ENCODE results near the gene CYP3A5. TPM values are rescaled to one million over a fixed set of nuclear protein-coding genes. Genes with fewer than 3 reads are reported as not detected.

Gene CYP3A5
- total and polyA plus RNA-seq, 9 of the 15 experiments (the other 6 are each of a cell fraction or from before 2014, with no cell fraction given) = 0.73 to 2.8 (median 1.5) TPM

DNA sequence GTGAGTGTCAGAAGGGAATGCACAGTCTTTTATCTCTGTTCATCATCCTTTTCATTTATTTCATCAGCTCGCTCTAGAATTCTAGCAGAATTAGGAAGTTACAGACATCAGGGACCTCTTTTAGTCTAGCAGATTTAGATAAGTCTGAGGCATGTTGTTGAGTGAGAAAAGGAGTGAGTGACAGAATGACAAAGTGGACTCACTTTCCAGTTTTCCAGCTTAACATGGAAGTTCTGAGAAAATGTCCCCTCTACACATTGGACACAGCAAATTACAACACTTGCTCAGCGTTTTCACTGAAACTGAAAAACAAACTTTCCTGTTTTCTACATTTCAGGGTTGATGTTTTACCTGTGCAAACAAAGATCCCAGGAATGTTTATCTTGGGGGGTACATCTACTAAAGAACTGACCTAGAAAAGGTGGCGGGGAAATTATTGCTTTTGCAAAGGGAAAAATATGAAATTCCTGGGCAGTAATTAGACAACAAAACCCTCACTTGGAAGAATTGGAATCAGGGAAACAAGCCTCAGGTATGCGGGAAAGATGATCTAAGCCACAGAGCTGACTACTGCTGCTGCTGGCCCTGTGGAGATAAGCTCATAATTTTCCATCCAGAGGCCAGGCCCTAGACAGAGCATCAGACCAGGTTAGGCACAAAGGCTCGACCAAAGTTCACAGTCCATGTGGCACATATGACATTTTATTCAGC is 14.6 kb upstream of the CYP3A5 start:
- Histone ChIP-seq H3K27ac (ENCODE audit: extremely low read depth, low read depth, low read length) (peak overlapping the region; percentile 66), H3K36me3 (ENCODE audit: control insufficient read depth, insufficient read depth, low read length) (no peaks in the 10 kb centered on the region), H3K9me1 (ENCODE audit: control insufficient read depth, insufficient read depth, low read length) (no peaks in the 10 kb centered on the region), H3K79me2 (ENCODE audit: control insufficient read depth, insufficient read depth, low read length) (no peaks in the 10 kb centered on the region), H3K9me3 (replicated peaks; ENCODE audit: control insufficient read depth, insufficient read depth, low read depth, low read length) (no peaks in the 10 kb centered on the region), H4K20me1 (replicated peaks; ENCODE audit: control insufficient read depth, insufficient read depth, low read length) (no peaks in the 10 kb centered on the region), H3K27me3 (ENCODE audit: control insufficient read depth in 2 of 2, insufficient read depth in 2 of 2, low read length in 2 of 2) (no peaks in the 10 kb centered on the region), H2AFZ (ENCODE audit: low read depth, low read length) (peak overlapping the region; percentile 82), H3K4me2 (ENCODE audit: insufficient read depth, low read length) (peak overlapping the region; percentile 69), H3K4me1 (replicated peaks in 1 of 2; ENCODE audit: control insufficient read depth in 2 of 2, insufficient read depth in 2 of 2, low read length in 2 of 2) (peaks cover 14 to 37% of the 10 kb centered on the region in 2 experiments), H3K4me3 (0 out of 2 replicates have a peak overlapping the region, but pooled peaks have one; percentile 0), H3K9ac (ENCODE audit: insufficient read depth in 1 of 2, low read depth in 2 of 2, low read length in 2 of 2) (peak overlapping the region in 1 of 2 experiments; percentile 41; a peak in 2 of 4 replicates)
- CTCF ChIA-PET (ENCODE audit: low intra/inter-chr PET ratio) = no interaction called here
- POLR2A ChIA-PET = interaction anchor here (0.5 to 4.6 kb wide), 10 partner anchors 8 to 814 kb away, joined by 3 to 26 read pairs (median 4); partner anchors contain the start of gene CYP3A5
- FAIRE-seq (peak; percentile 51), DNase-seq (ENCODE audit: extremely low read depth in 1 of 4, low spot score in 3 of 4) (peak; percentile 54 to 73 (median 62)), ATAC-seq (peak; percentile 71)
- BruUV-seq (replicated peaks) = no TSS peak
- intact Hi-C loops (cut with micrococcal nuclease) (no loop called here), in situ Hi-C loops (cut with MboI) (no loop called here)
- 18% methylated on average over 5 of the region's 5 CpGs for WGBS (ENCODE audit: insufficient coverage, low coverage, missing lambda C conversion rate)
- TF ChIP-seq TEAD4 (IDR thresholded peaks at IDR 0.05; ENCODE audit: low read length) (peak; percentile 77), TEAD4 (CRISPR knock-in tag; IDR thresholded peaks at IDR 0.05; ENCODE audit: borderline replicate concordance) (no peak), ETV1 (tag; conservative IDR thresholded peaks at IDR 0.05; ENCODE audit: low read depth) (peak; percentile 8; the same call in 1 of the 2 replicates), TEAD1 (CRISPR knock-in tag; IDR thresholded peaks at IDR 0.05) (peak; percentile 34 to 64; a peak in 1 of 4 replicates), HDAC1 (IDR thresholded peaks at IDR 0.05) (no peak), NELFE (IDR thresholded peaks at IDR 0.05; ENCODE audit: insufficient read depth, insufficient read length) (no peak), ARID1B (IDR thresholded peaks at IDR 0.05) (peak; percentile 79), CBX8 (IDR thresholded peaks at IDR 0.05; ENCODE audit: borderline replicate concordance, extremely low read depth, low read depth, low read length, poor library complexity, severe bottlenecking) (no peak), E2F8 (IDR thresholded peaks at IDR 0.05; ENCODE audit: low read depth, partially characterized antibody) (no peak), JUN (IDR thresholded peaks at IDR 0.05; ENCODE audit: borderline replicate concordance, low read depth, low read length) (0 out of 2 replicates have a peak, but pooled peaks have one; percentile 25), JUN (CRISPR knock-in tag; IDR thresholded peaks at IDR 0.05; ENCODE audit: borderline replicate concordance) (no peak), TCF3 (CRISPR knock-in tag; IDR thresholded peaks at IDR 0.05) (peak; percentile 78), ZNF511 (CRISPR knock-in tag; IDR thresholded peaks at IDR 0.05) (no peak), MECOM (CRISPR knock-in tag; IDR thresholded peaks at IDR 0.05) (0 out of 2 replicates have a peak, but pooled peaks have one; percentile 37), ZEB2 (IDR thresholded peaks at IDR 0.05) (peak; percentile 80), CHAMP1 (IDR thresholded peaks at IDR 0.05) (0 out of 2 replicates have a peak, but pooled peaks have one; percentile 13)

Measured in K562 (cell line).